ENCODE results near the gene MTCL1.

Gene MTCL1

DNA sequence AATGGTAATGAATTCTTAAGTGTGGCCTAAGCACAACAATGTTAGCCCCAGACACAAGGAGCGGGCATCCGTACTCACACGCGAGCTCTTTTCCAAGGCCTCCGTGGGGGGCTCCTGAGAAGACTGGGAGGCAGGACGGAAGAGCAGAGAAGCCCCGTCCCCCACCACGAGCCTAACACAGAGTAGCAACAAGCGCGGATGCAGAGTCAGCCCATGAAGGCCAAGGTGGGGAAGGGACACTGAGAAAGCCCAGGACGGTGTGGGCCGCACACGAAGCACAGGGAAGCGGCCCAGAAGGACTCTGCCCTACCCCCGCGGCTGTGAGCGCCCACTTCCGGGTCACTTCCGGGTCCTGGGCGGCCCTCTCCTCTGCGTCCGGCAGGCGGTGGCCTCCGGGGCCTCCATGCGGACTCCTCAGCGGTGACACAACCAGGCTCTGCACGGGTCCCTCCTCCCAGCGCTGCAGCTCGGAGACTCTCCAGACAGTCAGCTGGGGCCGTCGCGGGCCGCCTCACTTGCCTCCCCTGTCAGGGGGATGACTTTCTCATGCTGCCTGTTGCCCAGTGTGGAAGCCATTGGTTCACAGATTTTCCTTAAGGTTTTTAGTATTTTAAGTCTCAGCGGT lies 151.5 kb downstream of the MTCL1 start:
- TF ChIP-seq POLR2A (IDR thresholded peaks at IDR 0.05; ENCODE audit: extremely low read depth, insufficient read length), result no peak
- TF ChIP-seq, protein P1, sequence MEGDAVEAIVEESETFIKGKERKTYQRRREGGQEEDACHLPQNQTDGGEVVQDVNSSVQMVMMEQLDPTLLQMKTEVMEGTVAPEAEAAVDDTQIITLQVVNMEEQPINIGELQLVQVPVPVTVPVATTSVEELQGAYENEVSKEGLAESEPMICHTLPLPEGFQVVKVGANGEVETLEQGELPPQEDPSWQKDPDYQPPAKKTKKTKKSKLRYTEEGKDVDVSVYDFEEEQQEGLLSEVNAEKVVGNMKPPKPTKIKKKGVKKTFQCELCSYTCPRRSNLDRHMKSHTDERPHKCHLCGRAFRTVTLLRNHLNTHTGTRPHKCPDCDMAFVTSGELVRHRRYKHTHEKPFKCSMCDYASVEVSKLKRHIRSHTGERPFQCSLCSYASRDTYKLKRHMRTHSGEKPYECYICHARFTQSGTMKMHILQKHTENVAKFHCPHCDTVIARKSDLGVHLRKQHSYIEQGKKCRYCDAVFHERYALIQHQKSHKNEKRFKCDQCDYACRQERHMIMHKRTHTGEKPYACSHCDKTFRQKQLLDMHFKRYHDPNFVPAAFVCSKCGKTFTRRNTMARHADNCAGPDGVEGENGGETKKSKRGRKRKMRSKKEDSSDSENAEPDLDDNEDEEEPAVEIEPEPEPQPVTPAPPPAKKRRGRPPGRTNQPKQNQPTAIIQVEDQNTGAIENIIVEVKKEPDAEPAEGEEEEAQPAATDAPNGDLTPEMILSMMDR (IDR thresholded peaks at IDR 0.05; ENCODE audit: low read depth, low read length), result no peak
- TF ChIP-seq, protein P2, sequence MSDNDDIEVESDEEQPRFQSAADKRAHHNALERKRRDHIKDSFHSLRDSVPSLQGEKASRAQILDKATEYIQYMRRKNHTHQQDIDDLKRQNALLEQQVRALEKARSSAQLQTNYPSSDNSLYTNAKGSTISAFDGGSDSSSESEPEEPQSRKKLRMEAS (IDR thresholded peaks at IDR 0.05; ENCODE audit: low read depth, low read length), result no peak
- TF ChIP-seq MYC (IDR thresholded peaks at IDR 0.05; ENCODE audit: low read depth, low read length), result no peak
- DNase-seq (ENCODE audit: low read depth), result no peak
- H3K4me3 ChIP-seq (ENCODE audit: low read depth, low read length), result no peak overlapping the region

DNA sequence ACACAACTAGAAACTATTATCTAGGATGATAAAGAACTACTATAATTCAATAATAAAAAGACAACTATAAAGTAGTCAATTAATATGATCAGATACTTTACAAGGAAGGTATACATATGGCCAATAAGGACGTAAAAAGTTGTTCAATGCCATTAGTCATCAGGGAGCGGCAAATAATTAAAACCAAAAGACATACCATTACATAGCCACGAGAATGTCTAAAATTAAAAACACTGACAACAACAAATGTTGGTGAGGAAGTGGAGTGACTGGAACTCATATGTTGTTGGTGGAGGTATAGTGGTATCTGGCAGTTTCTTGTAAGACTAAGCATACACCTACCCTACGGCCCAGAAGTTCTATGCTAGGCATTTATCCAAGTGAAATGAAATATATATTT lies 152.4 kb downstream of the MTCL1 start:
- H3K4me3 ChIP-seq (ENCODE audit: low read depth, low read length), result no peak overlapping the region
- no peak for DNase-seq (ENCODE audit: low read depth)
- TF ChIP-seq, protein P1 (IDR thresholded peaks at IDR 0.05; ENCODE audit: low read depth, low read length), result no peak
- TF ChIP-seq POLR2A (IDR thresholded peaks at IDR 0.05; ENCODE audit: extremely low read depth, insufficient read length) (no peak), MYC (IDR thresholded peaks at IDR 0.05; ENCODE audit: low read depth, low read length) (no peak)
- TF ChIP-seq, protein P2 (IDR thresholded peaks at IDR 0.05; ENCODE audit: low read depth, low read length), result no peak

DNA sequence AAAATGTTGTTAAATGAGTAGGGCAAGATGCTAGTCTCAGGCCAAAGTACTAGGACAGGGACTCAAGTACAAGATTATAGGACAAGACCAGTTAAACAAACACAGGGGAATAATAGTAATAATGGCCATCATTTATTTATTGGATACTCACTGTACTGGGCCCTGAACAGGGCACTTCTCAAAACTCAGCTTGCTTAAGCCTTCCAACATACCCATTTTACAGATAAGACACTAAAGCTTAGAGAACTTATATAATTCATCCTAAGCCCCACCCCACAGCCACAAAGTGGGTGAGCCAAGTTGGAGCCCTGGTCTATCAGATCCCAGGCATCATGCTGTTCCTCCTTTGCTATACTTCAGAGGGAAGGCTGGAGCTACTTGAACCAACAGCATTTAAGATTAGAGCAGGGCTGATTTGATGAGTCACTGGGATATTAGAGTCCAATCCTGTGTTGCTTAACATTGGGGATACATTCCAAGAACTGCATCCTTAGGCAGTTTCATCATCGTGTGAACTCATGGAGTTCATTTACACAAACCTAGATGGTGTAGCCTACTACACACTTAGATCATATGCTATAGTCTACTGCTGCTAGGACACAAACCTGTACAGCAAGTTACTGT lies 153.6 kb downstream of the MTCL1 start:
- TF ChIP-seq, protein P1 (IDR thresholded peaks at IDR 0.05; ENCODE audit: low read depth, low read length), result no peak
- TF ChIP-seq MYC (IDR thresholded peaks at IDR 0.05; ENCODE audit: low read depth, low read length) (no peak), POLR2A (IDR thresholded peaks at IDR 0.05; ENCODE audit: extremely low read depth, insufficient read length) (no peak)
- TF ChIP-seq, protein P2 (IDR thresholded peaks at IDR 0.05; ENCODE audit: low read depth, low read length), result no peak
- no peak overlapping the region for H3K4me3 ChIP-seq (ENCODE audit: low read depth, low read length)
- DNase-seq (ENCODE audit: low read depth), result no peak

DNA sequence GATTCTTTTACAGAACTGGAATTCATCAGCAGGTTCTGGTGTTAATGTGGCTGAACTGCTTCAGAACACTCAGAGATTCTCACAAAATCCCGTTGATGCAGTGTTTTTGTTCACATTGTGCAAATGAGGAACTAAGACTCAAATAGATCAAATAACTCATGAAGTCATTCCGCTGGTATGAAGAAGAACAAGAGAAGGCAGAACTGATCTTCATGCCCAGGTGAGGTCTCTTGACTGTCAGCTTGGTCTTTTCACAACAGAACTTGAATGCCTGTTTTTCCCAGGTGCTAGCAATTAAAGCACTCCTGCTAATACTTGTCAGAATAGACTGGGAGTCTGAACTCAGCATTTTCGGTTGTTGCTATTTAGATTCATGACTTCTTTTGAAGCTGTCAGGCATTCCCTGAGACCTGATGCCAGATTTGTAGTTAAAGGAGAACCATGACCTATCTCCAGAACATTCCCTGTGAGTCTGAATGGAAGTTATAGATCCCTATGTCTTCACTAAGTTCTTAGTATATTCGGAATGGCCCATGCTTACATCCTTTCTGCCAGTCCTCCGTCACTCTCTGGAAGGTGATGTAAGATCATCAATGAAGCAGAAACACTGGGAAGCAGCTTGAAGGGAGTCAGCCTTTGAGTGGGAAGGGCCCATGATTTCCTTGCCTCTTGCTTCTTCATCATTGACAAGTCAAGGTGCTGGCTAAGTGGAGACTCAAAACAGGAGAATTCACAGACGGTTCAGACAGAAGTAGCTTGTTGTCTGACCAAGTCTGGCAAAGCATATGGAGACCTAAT lies 155.7 kb downstream of the MTCL1 start:
- H3K4me3 ChIP-seq (ENCODE audit: low read depth, low read length), result no peak overlapping the region
- no peak for DNase-seq (ENCODE audit: low read depth)
- TF ChIP-seq MYC (IDR thresholded peaks at IDR 0.05; ENCODE audit: low read depth, low read length), result no peak
- TF ChIP-seq, protein P2 (IDR thresholded peaks at IDR 0.05; ENCODE audit: low read depth, low read length), result no peak
- TF ChIP-seq POLR2A (IDR thresholded peaks at IDR 0.05; ENCODE audit: extremely low read depth, insufficient read length), result no peak
- TF ChIP-seq, protein P1 (IDR thresholded peaks at IDR 0.05; ENCODE audit: low read depth, low read length), result no peak

DNA sequence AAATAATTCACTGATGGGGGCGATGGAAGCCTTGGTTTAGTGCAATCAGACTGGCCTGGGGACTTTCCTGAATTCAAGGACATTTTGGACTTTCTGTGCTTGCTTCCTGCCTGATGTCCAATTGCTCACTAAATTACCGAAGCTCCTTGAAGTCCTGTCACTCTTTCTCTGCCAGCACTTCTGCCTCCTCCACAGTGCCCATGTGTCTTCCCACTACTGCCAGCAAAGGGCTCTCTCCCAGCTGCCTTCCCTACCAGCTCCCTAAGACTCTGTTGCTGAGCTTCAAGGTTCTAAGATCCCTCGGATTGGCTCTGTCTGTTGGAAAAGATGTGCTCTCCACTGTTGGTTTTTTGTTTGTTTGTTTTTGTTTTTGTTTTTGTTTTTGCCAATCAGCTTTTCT lies 158.1 kb downstream of the MTCL1 start:
- no peak for DNase-seq (ENCODE audit: low read depth)
- H3K4me3 ChIP-seq (ENCODE audit: low read depth, low read length), result no peak overlapping the region
- TF ChIP-seq POLR2A (IDR thresholded peaks at IDR 0.05; ENCODE audit: extremely low read depth, insufficient read length), result no peak
- no peak for TF ChIP-seq MYC (IDR thresholded peaks at IDR 0.05; ENCODE audit: low read depth, low read length)
- TF ChIP-seq, protein P1 (IDR thresholded peaks at IDR 0.05; ENCODE audit: low read depth, low read length), result no peak
- TF ChIP-seq, protein P2 (IDR thresholded peaks at IDR 0.05; ENCODE audit: low read depth, low read length), result no peak
